OCI-LY7 (cell line): Measurements from ENCODE around the gene APOB. TPM values are rescaled to one million over a fixed set of nuclear protein-coding genes. Genes with fewer than 3 reads are reported as not detected.

Experiments used
- BruUV-seq: library from RNA; stranded (reverse); fragments of 400-500 nt; replicated peaks from 2 replicates; lab custom pipeline; 2021; lab: Mats Ljungman, UMichigan
- CTCF ChIA-PET: fragments of 300-600 bp; sonication (Branson Sonifier 250); formaldehyde crosslinking; loops from one replicate; lab custom pipeline; 2022; ENCODE audit warnings: antibody characterized with exemption; ENCODE audit not compliant: unreplicated experiment; lab: Charles Lee
- POLR2A ChIA-PET: fragments of 300-600 bp; sonication (Branson Sonifier 250); formaldehyde crosslinking; loops from one replicate; lab custom pipeline; 2022; ENCODE audit warnings: antibody characterized with exemption; lab: Charles Lee
- DNase-seq: peaks from one replicate; pipeline ENCODE4 v3.0.0-alpha.2; 2015; ENCODE audit warnings: low spot score
- H2AFZ ChIP-seq: fragments of 200-600 bp; sonication (generic), shearing (Covaris generic); 2 replicates; pipeline ENCODE4 v1.6.1; 2014; ENCODE audit warnings: mild to moderate bottlenecking, antibody characterized with exemption, low read length, moderate library complexity
- H3K27ac ChIP-seq: fragments of 200-600 bp; sonication (generic); 2 replicates; pipeline ENCODE4 v1.5.1; 2014; ENCODE audit warnings: mixed run types, low read depth, mild to moderate bottlenecking, moderate library complexity, low read length, inconsistent platforms; ENCODE audit not compliant: poor library complexity, severe bottlenecking
- H3K36me3 ChIP-seq: fragments of 200-600 bp; sonication (generic); 2 replicates; pipeline ENCODE4 v1.6.1; 2014; ENCODE audit warnings: mild to moderate bottlenecking, antibody characterized with exemption, low read length, moderate library complexity, mixed read lengths; ENCODE audit not compliant: insufficient read depth
- H3K4me1 ChIP-seq: fragments of 200-600 bp; sonication (generic); 2 replicates; pipeline ENCODE4 v1.5.1; 2014; ENCODE audit warnings: mild to moderate bottlenecking, low read length; ENCODE audit not compliant: insufficient read depth, poor library complexity, severe bottlenecking
- H3K4me2 ChIP-seq: fragments of 200-600 bp; sonication (generic); 2 replicates; pipeline ENCODE4 v1.6.1; 2014; ENCODE audit warnings: mild to moderate bottlenecking, low read length
- H3K4me3 ChIP-seq: fragments of 200-600 bp; sonication (generic); 2 replicates; pipeline ENCODE4 v1.5.1; 2014; ENCODE audit warnings: mild to moderate bottlenecking, low read depth, low read length; ENCODE audit not compliant: poor library complexity, severe bottlenecking
- H3K79me2 ChIP-seq: fragments of 200-600 bp; sonication (generic); 2 replicates; pipeline ENCODE4 v1.6.1; 2016; ENCODE audit warnings: low read depth, mild to moderate bottlenecking, low read length, moderate library complexity, mixed read lengths; ENCODE audit not compliant: insufficient read depth
- H3K9me2 ChIP-seq: fragments of 200-600 bp; sonication (generic); 2 replicates; pipeline ENCODE4 v1.6.1; 2016; ENCODE audit warnings: mild to moderate bottlenecking, low read length, mixed read lengths; ENCODE audit not compliant: insufficient read depth
- H3K9me3 ChIP-seq: fragments of 200-600 bp; sonication (generic); 2 replicates; pipeline ENCODE4 v1.6.1; 2014; ENCODE audit warnings: mild to moderate bottlenecking, mixed run types, low read length, mixed read lengths
- H4K20me1 ChIP-seq: fragments of 200-600 bp; sonication (generic); 2 replicates; pipeline ENCODE4 v1.6.1; 2014; ENCODE audit warnings: mild to moderate bottlenecking, antibody characterized with exemption, low read length, moderate library complexity, mixed read lengths; ENCODE audit not compliant: insufficient read depth
- EZH2phosphoT487 ChIP-seq: fragments of 200-600 bp; sonication (generic); IDR thresholded peaks from 2 replicates; pipeline ENCODE4 v1.6.1; 2018; ENCODE audit warnings: low read depth, borderline replicate concordance, mild to moderate bottlenecking, mixed run types, antibody characterized with exemption, low read length, moderate library complexity, mixed read lengths
- intact Hi-C: fragments of 100-400 bp; cut with micrococcal nuclease; formaldehyde crosslinking; loops from one replicate; pipeline ENCODE4 v1.10.0; 2022; ENCODE audit not compliant: unreplicated experiment
- total RNA-seq, 2 experiments: library from RNA; depleted of rRNA in 1 of 2; stranded (reverse); fragments of >200 nt in 1 of 2; shearing (Covaris generic) in 1 of 2; gene quantifications; 2 replicates each; pipeline ENCODE4 v1.2.3, GENCODE V29; 2014 to 2022
- TF ChIP-seq, protein P1 (sequence below): fragments of 200-600 bp; sonication (generic); conservative IDR thresholded peaks from 2 replicates; pipeline ENCODE4 v1.5.1; 2014; ENCODE audit warnings: mild to moderate bottlenecking, antibody characterized with exemption, low read length, moderate library complexity, mixed read lengths

Gene APOB
- total RNA-seq, 2 experiments from 2014 or later, result 0.03 TPM; not detected in 1

DNA sequence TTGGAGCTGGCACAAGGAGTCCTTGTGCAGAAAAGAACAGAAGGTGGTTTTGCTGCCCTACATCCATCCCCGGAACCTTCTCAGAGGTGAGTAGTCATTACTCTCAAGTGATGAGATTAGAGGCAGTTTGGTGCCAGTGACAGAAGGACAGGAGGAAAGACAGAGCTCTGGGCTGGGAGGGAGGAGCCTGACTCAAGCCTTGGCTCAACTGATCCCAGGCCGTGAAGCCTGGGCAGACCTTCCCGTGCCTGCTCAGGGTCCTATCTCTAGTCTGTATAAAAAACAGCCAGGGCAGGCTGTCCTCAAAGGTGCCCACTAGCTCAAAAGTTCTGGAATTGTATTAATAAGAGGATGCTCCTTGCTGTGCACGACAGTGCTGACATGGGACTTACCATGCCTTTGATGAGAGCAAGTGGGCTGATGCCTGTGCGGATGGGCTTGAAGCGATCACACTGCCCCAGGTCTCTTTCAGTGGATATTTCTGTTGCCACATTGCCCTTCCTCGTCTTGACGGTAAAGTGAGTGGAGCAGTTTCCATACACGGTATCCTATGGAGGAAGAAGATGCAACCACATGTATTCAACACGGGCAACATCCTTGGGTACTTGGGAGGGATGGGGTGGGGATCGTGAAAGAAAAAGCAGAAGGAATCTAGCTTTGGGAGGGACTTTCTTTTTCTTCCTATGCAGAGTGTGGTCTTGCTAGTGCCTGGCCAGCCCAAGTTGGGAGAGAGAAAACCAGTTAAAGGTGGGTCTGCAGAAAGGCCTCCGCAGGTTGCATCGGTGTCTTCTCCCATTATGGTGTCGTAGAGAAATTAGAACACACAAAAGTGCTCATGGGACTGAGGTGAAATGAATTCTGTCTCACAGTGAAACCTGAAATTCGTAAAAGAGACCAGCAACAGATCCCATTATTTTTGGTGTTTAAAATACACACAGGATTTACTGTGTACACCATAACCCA is 6.9 kb downstream of the APOB start:
- DNase-seq, result no peak
- no peaks in the 10 kb centered on the region for H3K4me1 ChIP-seq
- H3K4me2 ChIP-seq, result no peak overlapping the region
- H3K9me2 ChIP-seq, result no peaks in the 10 kb centered on the region
- POLR2A ChIA-PET, result interaction anchor here (0.5 kb wide), 1 partner anchor 401 kb away, joined by 3 read pairs; no protein-coding TSS in a partner anchor
- H3K27ac ChIP-seq, result no peak overlapping the region
- no peak overlapping the region for H3K4me3 ChIP-seq
- no peaks in the 10 kb centered on the region for H3K9me3 ChIP-seq
- no peak for TF ChIP-seq EZH2phosphoT487
- TF ChIP-seq, protein P1, sequence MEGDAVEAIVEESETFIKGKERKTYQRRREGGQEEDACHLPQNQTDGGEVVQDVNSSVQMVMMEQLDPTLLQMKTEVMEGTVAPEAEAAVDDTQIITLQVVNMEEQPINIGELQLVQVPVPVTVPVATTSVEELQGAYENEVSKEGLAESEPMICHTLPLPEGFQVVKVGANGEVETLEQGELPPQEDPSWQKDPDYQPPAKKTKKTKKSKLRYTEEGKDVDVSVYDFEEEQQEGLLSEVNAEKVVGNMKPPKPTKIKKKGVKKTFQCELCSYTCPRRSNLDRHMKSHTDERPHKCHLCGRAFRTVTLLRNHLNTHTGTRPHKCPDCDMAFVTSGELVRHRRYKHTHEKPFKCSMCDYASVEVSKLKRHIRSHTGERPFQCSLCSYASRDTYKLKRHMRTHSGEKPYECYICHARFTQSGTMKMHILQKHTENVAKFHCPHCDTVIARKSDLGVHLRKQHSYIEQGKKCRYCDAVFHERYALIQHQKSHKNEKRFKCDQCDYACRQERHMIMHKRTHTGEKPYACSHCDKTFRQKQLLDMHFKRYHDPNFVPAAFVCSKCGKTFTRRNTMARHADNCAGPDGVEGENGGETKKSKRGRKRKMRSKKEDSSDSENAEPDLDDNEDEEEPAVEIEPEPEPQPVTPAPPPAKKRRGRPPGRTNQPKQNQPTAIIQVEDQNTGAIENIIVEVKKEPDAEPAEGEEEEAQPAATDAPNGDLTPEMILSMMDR, result no peak
- H3K36me3 ChIP-seq, result no peaks in the 10 kb centered on the region
- H4K20me1 ChIP-seq, result no peaks in the 10 kb centered on the region
- CTCF ChIA-PET, result interaction anchor here (0.5 kb wide), 1 partner anchor 1153 kb away, joined by 3 read pairs; no protein-coding TSS in a partner anchor
- H3K79me2 ChIP-seq, result no peaks in the 10 kb centered on the region
- BruUV-seq, result no TSS peak
- intact Hi-C loops, result no loop called here
- no peak overlapping the region for H2AFZ ChIP-seq

DNA sequence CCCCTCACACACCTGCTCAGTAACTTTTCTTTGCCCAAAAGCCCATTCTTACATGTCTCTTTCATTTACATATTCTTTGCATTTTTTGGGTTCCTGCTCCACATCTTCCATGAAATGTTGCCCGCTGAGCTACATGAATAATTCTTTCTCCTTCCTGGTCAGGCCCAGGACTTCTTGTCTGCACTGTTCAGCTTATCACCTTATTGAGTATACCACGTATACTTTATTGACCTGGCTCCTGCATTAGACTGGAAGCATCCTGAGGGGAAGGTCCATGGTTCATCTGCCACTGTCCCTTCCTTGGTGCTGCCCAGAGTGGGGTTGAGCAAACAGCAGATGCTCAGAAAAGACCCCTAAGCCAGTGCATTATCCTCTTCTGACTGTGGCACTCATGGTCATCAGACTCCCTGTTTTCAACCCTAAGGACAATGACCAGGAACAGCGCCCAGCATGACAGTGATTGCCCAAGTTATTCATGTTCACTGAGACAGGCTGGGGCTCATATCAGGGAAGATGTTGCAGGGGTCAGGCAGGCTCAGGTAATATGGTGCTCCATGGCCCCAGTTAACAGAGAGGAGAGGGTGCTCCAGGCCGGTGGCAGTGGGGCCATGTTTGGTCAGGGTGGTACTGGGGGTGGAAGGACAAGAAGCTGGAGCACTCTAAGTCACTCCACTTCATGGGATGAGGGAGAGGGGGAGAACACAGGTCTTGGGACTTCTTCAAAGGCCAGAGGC is 7.7 kb downstream of the APOB start:
- no peaks in the 10 kb centered on the region for H3K9me3 ChIP-seq
- H2AFZ ChIP-seq, result no peak overlapping the region
- no peaks in the 10 kb centered on the region for H3K4me1 ChIP-seq
- CTCF ChIA-PET, result no interaction called here
- DNase-seq, result no peak
- H3K9me2 ChIP-seq, result no peaks in the 10 kb centered on the region
- no peak overlapping the region for H3K4me2 ChIP-seq
- intact Hi-C loops, result no loop called here
- H3K27ac ChIP-seq, result no peak overlapping the region
- TF ChIP-seq, protein P1, result no peak
- TF ChIP-seq EZH2phosphoT487, result no peak
- POLR2A ChIA-PET, result interaction anchor here (0.5 kb wide), 1 partner anchor 402 kb away, joined by 3 read pairs; no protein-coding TSS in a partner anchor
- no peaks in the 10 kb centered on the region for H3K79me2 ChIP-seq
- no peak overlapping the region for H3K4me3 ChIP-seq
- BruUV-seq, result no TSS peak
- H4K20me1 ChIP-seq, result no peaks in the 10 kb centered on the region
- no peaks in the 10 kb centered on the region for H3K36me3 ChIP-seq
